H1 (cell line): Measurements from ENCODE around the gene MRM1. TPM values are rescaled to one million over a fixed set of nuclear protein-coding genes. Genes with fewer than 3 reads are reported as not detected.

ENCODE experiments used
- CHD7 ChIP-seq: fragments of 300-600 bp; sonication (generic); IDR thresholded peaks from 2 replicates; pipeline ENCODE4 v1.7.1; 2012; ENCODE audit warnings: low read length, moderate library complexity, mild to moderate bottlenecking, inconsistent platforms; ENCODE audit not compliant: insufficient replicate concordance
- KDM1A ChIP-seq: fragments of 200-600, 300-600 bp; sonication (generic); IDR thresholded peaks from 2 replicates; pipeline ENCODE4 v1.7.1; 2016; ENCODE audit warnings: mild to moderate bottlenecking, low read length, borderline replicate concordance
- RXRA ChIP-seq: IDR thresholded peaks from 2 replicates; pipeline ENCODE4 v1.6.1; 2011; ENCODE audit warnings: low read depth, mild to moderate bottlenecking, low read length, moderate library complexity; ENCODE audit not compliant: insufficient read depth
- TAF1 ChIP-seq: IDR thresholded peaks from 2 replicates; pipeline ENCODE4 v1.6.1; 2011; ENCODE audit warnings: mild to moderate bottlenecking, low read depth, low read length
- TCF12 ChIP-seq: IDR thresholded peaks from 2 replicates; pipeline ENCODE4 v1.6.1; 2011; ENCODE audit warnings: low read depth, mild to moderate bottlenecking, low read length
- polyA plus RNA-seq, 7 experiments: library from polyadenylated mRNA; depleted of rRNA in 3 of 7; stranded (reverse) in 5 of 7; unstranded in 2 of 7; fragments of >200 nt in 5 of 7; fragments of 200-250 nt in 2 of 7; gene quantifications; 1 replicate in 5 of 7; 2 replicates in 1 of 7; 4 replicates in 1 of 7; pipeline versions ENCODE4 v1.2.1 to v1.2.3, GENCODE V29; 2011 to 2013; ENCODE audit warnings: missing spikeins in 2 of 7, mixed read lengths in 2 of 7
- total RNA-seq: library from RNA; stranded (reverse); fragmentation: NEBNext Ultra II Directional; extraction: Animal tissue kit (Norgen Biotek cat#: 25700); gene quantifications from 2 replicates; pipeline ENCODE4 v1.2.1, GENCODE V29; 2021

MRM1 gene
- total and polyA plus RNA-seq, 2 of the 8 experiments (the other 6 are each of a cell fraction or from before 2014, with no cell fraction given): 9.9 to 11.2 TPM

GRCh38 chr17:36653374-36653773 lies 52.0 kb downstream of the MRM1 start (continued):
- TF ChIP-seq TCF12 (no peak), KDM1A (no peak), RXRA (no peak), TAF1 (no peak), CHD7 (no peak)
- TF ChIP-seq, all 59 proteins: peak for 0
